Endothelial cell of umbilical vein (primary cell): ENCODE results near the gene TAF7. TPM values are rescaled to one million over a fixed set of nuclear protein-coding genes. Genes with fewer than 3 reads are reported as not detected.

Source experiments
- BruUV-seq: library from RNA; stranded (reverse); fragments of 400-500 nt; replicated peaks from 2 replicates; lab custom pipeline; 2021; lab: Mats Ljungman, UMichigan
- CTCF ChIA-PET: fragments of 300-600, 350-600 bp; sonication (Branson Sonifier 250); formaldehyde crosslinking; loops from one replicate; lab custom pipeline; 2021; ENCODE audit warnings: antibody characterized with exemption, inconsistent platforms; lab: Charles Lee
- POLR2A ChIA-PET: fragments of 300-600, 350-600 bp; sonication (Branson Sonifier 250); formaldehyde crosslinking; loops from one replicate; lab custom pipeline; 2021; ENCODE audit warnings: antibody characterized with exemption, inconsistent platforms; lab: Charles Lee
- DNase-seq: peaks from one replicate; pipeline ENCODE4 v3.0.0-alpha.2; 2011; ENCODE audit warnings: low read depth, low spot score
- FAIRE-seq: peaks from 2 replicates; lab custom pipeline; 2011; peaks lifted over from hg19 to GRCh38; lab: Jason Lieb, UNC
- H2AFZ ChIP-seq: 2 replicates; pipeline ENCODE4 v1.6.0; 2012; ENCODE audit warnings: low read depth, low read length, control low read depth, inconsistent platforms
- H3K27ac ChIP-seq: 2 replicates; pipeline ENCODE4 v1.5.1; 2011; ENCODE audit warnings: low read depth, mild to moderate bottlenecking, control low read depth, low read length, moderate library complexity; ENCODE audit not compliant: insufficient read depth
- H3K27me3 ChIP-seq, 2 experiments: 2 replicates each; pipeline versions ENCODE4 v1.6.0 to v1.6.1; 2011; ENCODE audit warnings: low read length in 2 of 2, mixed read lengths in 1 of 2; ENCODE audit not compliant: control insufficient read depth in 2 of 2, insufficient read depth in 2 of 2
- H3K36me3 ChIP-seq, 2 experiments: 2 replicates in 1 of 2; 3 replicates in 1 of 2; pipeline ENCODE4 v1.5.1; 2011; ENCODE audit warnings: low read length in 2 of 2, mild to moderate bottlenecking in 1 of 2, moderate library complexity in 1 of 2; ENCODE audit not compliant: control insufficient read depth in 2 of 2, insufficient read depth in 2 of 2; ENCODE audit errors: extremely low read depth in 1 of 2
- H3K4me1 ChIP-seq: 3 replicates; pipeline ENCODE4 v1.5.1; 2011; ENCODE audit warnings: mild to moderate bottlenecking, low read length; ENCODE audit not compliant: control insufficient read depth, insufficient read depth; ENCODE audit errors: extremely low read depth
- H3K4me2 ChIP-seq: 2 replicates; pipeline ENCODE4 v1.6.1; 2011; ENCODE audit warnings: low read length, control low read depth, mixed read lengths; ENCODE audit not compliant: insufficient read depth
- H3K4me3 ChIP-seq, 3 experiments: fragments of 200-600 bp in 1 of 3; sonication (generic), shearing (Covaris generic) in 1 of 3; replicated peaks in 1 of 3; 2 replicates each; pipeline ENCODE4 v1.5.1; 2011 to 2016; ENCODE audit warnings: control low read depth in 3 of 3, low read length in 3 of 3, mild to moderate bottlenecking in 2 of 3, inconsistent platforms in 1 of 3, low read depth in 1 of 3, moderate library complexity in 1 of 3; ENCODE audit not compliant: insufficient read depth in 1 of 3
- H3K79me2 ChIP-seq: 2 replicates; pipeline ENCODE4 v1.6.0; 2012; ENCODE audit warnings: low read length, inconsistent platforms; ENCODE audit not compliant: control insufficient read depth, insufficient read depth
- H3K9ac ChIP-seq: replicated peaks from 2 replicates; pipeline ENCODE3; 2011; ENCODE audit warnings: low read length, control low read depth; ENCODE audit not compliant: insufficient read depth; ENCODE audit errors: extremely low read depth
- H3K9me1 ChIP-seq: replicated peaks from 3 replicates; pipeline ENCODE4 v1.6.0; 2011; ENCODE audit warnings: mild to moderate bottlenecking, low read length; ENCODE audit not compliant: control insufficient read depth, insufficient read depth; ENCODE audit errors: extremely low read depth
- H3K9me3 ChIP-seq: replicated peaks from 2 replicates; pipeline ENCODE4 v1.5.1; 2012; ENCODE audit warnings: low read length, inconsistent platforms; ENCODE audit not compliant: control insufficient read depth, insufficient read depth
- H4K20me1 ChIP-seq: replicated peaks from 2 replicates; pipeline ENCODE3; 2011; ENCODE audit warnings: mild to moderate bottlenecking, low read length; ENCODE audit not compliant: control insufficient read depth, insufficient read depth; ENCODE audit errors: extremely low read depth
- EZH2 ChIP-seq: IDR thresholded peaks from 2 replicates; pipeline ENCODE4 v1.6.1; 2012; ENCODE audit warnings: borderline replicate concordance, low read depth, mild to moderate bottlenecking, moderate library complexity, low read length, inconsistent platforms; ENCODE audit not compliant: severe bottlenecking
- FOS ChIP-seq: IDR thresholded peaks from 2 replicates; pipeline ENCODE4 v1.6.1; 2011; ENCODE audit warnings: mild to moderate bottlenecking, low read length, moderate library complexity, borderline replicate concordance; ENCODE audit not compliant: insufficient read depth
- GATA2 ChIP-seq: IDR thresholded peaks from 2 replicates; pipeline ENCODE4 v1.7.0; 2011; ENCODE audit warnings: low read depth, mild to moderate bottlenecking, moderate library complexity, mixed read lengths, low read length; ENCODE audit not compliant: insufficient read length, insufficient read depth
- JUN ChIP-seq: IDR thresholded peaks from 2 replicates; pipeline ENCODE4 v1.6.1; 2011; ENCODE audit warnings: borderline replicate concordance, low read depth; ENCODE audit not compliant: insufficient read length, insufficient read depth
- MAX ChIP-seq: IDR thresholded peaks from 2 replicates; pipeline ENCODE4 v1.6.1; 2011; ENCODE audit not compliant: insufficient read depth, insufficient read length
- MYC ChIP-seq: IDR thresholded peaks from one replicate; pipeline ENCODE4 v1.6.1; 2011; ENCODE audit warnings: mild to moderate bottlenecking, low read depth, low read length
- POLR2A ChIP-seq: IDR thresholded peaks from 2 replicates; pipeline ENCODE4 v1.6.1; 2012; ENCODE audit warnings: low read depth, mild to moderate bottlenecking, control low read depth, low read length
- POLR2AphosphoS5 ChIP-seq: IDR thresholded peaks from 2 replicates; pipeline ENCODE4 v1.6.1; 2012; ENCODE audit warnings: low read depth, mild to moderate bottlenecking, control low read depth, low read length, moderate library complexity; ENCODE audit not compliant: insufficient read depth
- dilution Hi-C: fragments of 300-500 bp; cut with MboI; formaldehyde crosslinking; loops from one replicate; pipeline ENCODE4 v1.15.0; 2019; ENCODE audit warnings: low sequenced_read_pairs; ENCODE audit not compliant: extremely low pct_ligation_motif_present
- intact Hi-C: fragments of 100-400 bp; cut with micrococcal nuclease; formaldehyde crosslinking; loops from one replicate; pipeline ENCODE4 v1.10.0; 2022
- polyA plus RNA-seq, 4 experiments: library from polyadenylated mRNA; depleted of rRNA in 3 of 4; stranded (reverse) in 3 of 4; unstranded in 1 of 4; fragments of >200 nt; gene quantifications; 2 replicates each; pipeline versions ENCODE4 v1.2.1 to v1.2.3, GENCODE V29; 2011 to 2012; ENCODE audit warnings: missing spikeins in 1 of 4
- total RNA-seq: library from RNA; stranded (reverse); gene quantifications from 2 replicates; pipeline ENCODE4 v1.2.3, GENCODE V29; 2021
- TF ChIP-seq, protein P1 (sequence below), 2 donors: IDR thresholded peaks; 1 replicate in 1 of 2; 2 replicates in 1 of 2; pipeline ENCODE4 v1.5.1; 2011; ENCODE audit warnings: low read length in 2 of 2, mild to moderate bottlenecking in 2 of 2, moderate library complexity in 2 of 2, control low read depth in 1 of 2, inconsistent platforms in 1 of 2, low read depth in 1 of 2; ENCODE audit not compliant: insufficient read depth in 1 of 2; ENCODE audit errors: extremely low read depth in 1 of 2

TAF7 gene
- total and polyA plus RNA-seq, 2 donors (not counting 3 experiments of a cell fraction or from before 2014, with no cell fraction given), result 21.8 to 62.0 TPM

DNA sequence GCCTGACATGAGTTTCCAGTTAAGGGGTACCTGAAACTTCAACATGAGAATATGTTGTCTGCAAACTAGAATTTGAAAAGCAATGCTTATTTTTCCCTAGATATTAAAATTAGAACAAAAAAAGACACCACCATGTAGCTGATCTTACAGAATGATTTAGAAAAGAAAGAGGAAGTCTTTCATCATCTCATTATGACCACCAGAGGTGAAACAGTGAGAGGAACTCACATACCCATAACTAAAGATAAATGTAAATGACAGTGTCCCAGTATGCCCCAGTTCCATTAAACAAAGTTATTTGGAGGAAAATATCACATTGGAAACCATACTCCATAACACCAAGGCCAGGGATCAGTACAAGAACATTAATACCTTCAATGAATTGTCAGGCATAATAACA is 6.9 kb downstream of the TAF7 start:
- CTCF ChIA-PET, result interaction anchor here (2.0 kb wide), 1 partner anchor 17 kb away, joined by 4 read pairs; the partner anchor contains the start of gene PCDHGA1
- TF ChIP-seq POLR2A (no peak), MAX (no peak), JUN (no peak), EZH2 (no peak), FOS (no peak), GATA2 (no peak), MYC (no peak), POLR2AphosphoS5 (no peak)
- TF ChIP-seq, protein P1, sequence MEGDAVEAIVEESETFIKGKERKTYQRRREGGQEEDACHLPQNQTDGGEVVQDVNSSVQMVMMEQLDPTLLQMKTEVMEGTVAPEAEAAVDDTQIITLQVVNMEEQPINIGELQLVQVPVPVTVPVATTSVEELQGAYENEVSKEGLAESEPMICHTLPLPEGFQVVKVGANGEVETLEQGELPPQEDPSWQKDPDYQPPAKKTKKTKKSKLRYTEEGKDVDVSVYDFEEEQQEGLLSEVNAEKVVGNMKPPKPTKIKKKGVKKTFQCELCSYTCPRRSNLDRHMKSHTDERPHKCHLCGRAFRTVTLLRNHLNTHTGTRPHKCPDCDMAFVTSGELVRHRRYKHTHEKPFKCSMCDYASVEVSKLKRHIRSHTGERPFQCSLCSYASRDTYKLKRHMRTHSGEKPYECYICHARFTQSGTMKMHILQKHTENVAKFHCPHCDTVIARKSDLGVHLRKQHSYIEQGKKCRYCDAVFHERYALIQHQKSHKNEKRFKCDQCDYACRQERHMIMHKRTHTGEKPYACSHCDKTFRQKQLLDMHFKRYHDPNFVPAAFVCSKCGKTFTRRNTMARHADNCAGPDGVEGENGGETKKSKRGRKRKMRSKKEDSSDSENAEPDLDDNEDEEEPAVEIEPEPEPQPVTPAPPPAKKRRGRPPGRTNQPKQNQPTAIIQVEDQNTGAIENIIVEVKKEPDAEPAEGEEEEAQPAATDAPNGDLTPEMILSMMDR (IDR thresholded peaks at IDR 0.05; ENCODE audit: extremely low read depth in 1 of 2, insufficient read depth in 1 of 2, low read depth in 1 of 2, low read length in 2 of 2), result no peak
- no peak overlapping the region for H2AFZ ChIP-seq
- peaks cover 0 to 3% of the 10 kb centered on the region in 2 experiments for H3K36me3 ChIP-seq
- no peaks in the 10 kb centered on the region for H3K4me1 ChIP-seq
- no TSS peak for BruUV-seq
- no peaks in the 10 kb centered on the region for H3K27me3 ChIP-seq
- DNase-seq, result no peak
- no peak overlapping the region for H3K4me3 ChIP-seq
- H3K79me2 ChIP-seq, result peaks cover 12% of the 10 kb centered on the region
- peaks cover 3% of the 10 kb centered on the region for H4K20me1 ChIP-seq
- no peak overlapping the region for H3K9ac ChIP-seq
- no peak for FAIRE-seq
- intact Hi-C loops (no loop called here), dilution Hi-C loops (no loop called here)
- no peaks in the 10 kb centered on the region for H3K9me1 ChIP-seq
- POLR2A ChIA-PET, result no interaction called here
- H3K9me3 ChIP-seq, result peaks cover 3% of the 10 kb centered on the region
- no peak overlapping the region for H3K27ac ChIP-seq
- no peak overlapping the region for H3K4me2 ChIP-seq
